Endodermal cell (in vitro differentiated cells): ENCODE results near the gene SLC2A8. TPM values are rescaled to one million over a fixed set of nuclear protein-coding genes. Genes with fewer than 3 reads are reported as not detected.

Experiments
- DNase-seq: peaks from one replicate; pipeline ENCODE4 v3.0.0-alpha.2; 2017
- H3K27ac ChIP-seq: 2 replicates; pipeline ENCODE4 v1.5.1; 2013; ENCODE audit warnings: mild to moderate bottlenecking, low read depth, low read length, moderate library complexity
- H3K27me3 ChIP-seq: 2 replicates; pipeline ENCODE4 v1.6.1; 2013; ENCODE audit warnings: mild to moderate bottlenecking, low read length, moderate library complexity; ENCODE audit not compliant: insufficient read depth, control insufficient read depth, poor library complexity, severe bottlenecking
- H3K36me3 ChIP-seq: 2 replicates; pipeline ENCODE4 v1.7.0; 2013; ENCODE audit warnings: mild to moderate bottlenecking, low read length, moderate library complexity; ENCODE audit not compliant: control insufficient read depth, insufficient read depth
- H3K4me1 ChIP-seq: one replicate; pipeline ENCODE4 v1.7.0; 2013; ENCODE audit warnings: low read length; ENCODE audit not compliant: control insufficient read depth, insufficient read depth
- H3K4me3 ChIP-seq: 2 replicates; pipeline ENCODE4 v1.5.1; 2013; ENCODE audit warnings: mild to moderate bottlenecking, low read length, moderate library complexity
- H3K9ac ChIP-seq: 2 replicates; pipeline ENCODE4 v1.6.1; 2013; ENCODE audit warnings: mild to moderate bottlenecking, low read length, moderate library complexity; ENCODE audit not compliant: poor library complexity, severe bottlenecking; ENCODE audit errors: extremely low read depth
- H3K9me3 ChIP-seq: 2 replicates; pipeline ENCODE4 v1.6.1; 2013; ENCODE audit warnings: mild to moderate bottlenecking, low read length, moderate library complexity; ENCODE audit not compliant: control insufficient read depth
- H3K27ac Mint-ChIP-seq: 2 replicates; pipeline ENCODE4 v1.8.0; 2020; ENCODE audit warnings: mixed read lengths
- H3K27me3 Mint-ChIP-seq: 2 replicates; pipeline ENCODE4 v1.8.0; 2021; ENCODE audit warnings: mild to moderate bottlenecking, mixed read lengths; ENCODE audit not compliant: insufficient read depth
- H3K36me3 Mint-ChIP-seq: 2 replicates; pipeline ENCODE4 v1.8.0; 2020; ENCODE audit warnings: low read depth, mixed read lengths
- H3K4me1 Mint-ChIP-seq: 2 replicates; pipeline ENCODE4 v1.8.0; 2020; ENCODE audit warnings: mixed read lengths
- H3K4me3 Mint-ChIP-seq: 2 replicates; pipeline ENCODE4 v1.8.0; 2020; ENCODE audit warnings: mild to moderate bottlenecking, moderate library complexity, mixed read lengths
- H3K9me3 Mint-ChIP-seq: 2 replicates; pipeline ENCODE4 v1.8.0; 2020; ENCODE audit warnings: mild to moderate bottlenecking, mixed read lengths
- WGBS, 2 experiments: methylation state at CpG; one replicate each; pipeline versions ENCODE4 v1.1.5 to v1.1.7; 2013; ENCODE audit warnings: missing lambda C conversion rate in 2 of 2, mixed read lengths in 1 of 2; ENCODE audit not compliant: insufficient coverage in 1 of 2, insufficient read length in 1 of 2; 5-methylcytosine and 5-hydroxymethylcytosine counted together
- total RNA-seq, 2 donors: library from RNA; stranded (reverse); fragmentation: NEBNext Ultra II Directional in 1 of 2; extraction: Animal tissue kit (Norgen Biotek cat#: 25700) in 1 of 2; gene quantifications; 2 replicates in 1 of 2; 3 replicates in 1 of 2; pipeline ENCODE4 v1.2.1, GENCODE V29; 2021
- TF ChIP-seq, protein P1 (sequence below): fragments of 200-600 bp; sonication (generic); conservative IDR thresholded peaks from 2 replicates; pipeline ENCODE4 v1.5.0; 2021; ENCODE audit warnings: antibody characterized with exemption, mild to moderate bottlenecking

Gene SLC2A8
- total RNA-seq, 2 donors from 2014 or later: 33.6 to 40.3 TPM

GRCh38 chr9:127421057-127421456 is 24.1 kb downstream of the SLC2A8 start:
- H3K27ac Mint-ChIP-seq: no peak overlapping the region
- peaks cover 20% of the 10 kb centered on the region for H3K4me1 Mint-ChIP-seq
- Histone ChIP-seq H3K9ac (no peak overlapping the region), H3K27ac (no peak overlapping the region), H3K9me3 (no peaks in the 10 kb centered on the region), H3K4me1 (peaks cover 6% of the 10 kb centered on the region), H3K36me3 (no peaks in the 10 kb centered on the region), H3K27me3 (no peaks in the 10 kb centered on the region), H3K4me3 (no peak overlapping the region)
- H3K4me3 Mint-ChIP-seq: no peak overlapping the region
- 91 to 100% methylated on average over 5 to 7 of the region's 7 CpGs for WGBS, 2 experiments
- H3K9me3 Mint-ChIP-seq: no peaks in the 10 kb centered on the region
- DNase-seq: no peak
- peaks cover 2% of the 10 kb centered on the region for H3K36me3 Mint-ChIP-seq
- TF ChIP-seq, protein P1, sequence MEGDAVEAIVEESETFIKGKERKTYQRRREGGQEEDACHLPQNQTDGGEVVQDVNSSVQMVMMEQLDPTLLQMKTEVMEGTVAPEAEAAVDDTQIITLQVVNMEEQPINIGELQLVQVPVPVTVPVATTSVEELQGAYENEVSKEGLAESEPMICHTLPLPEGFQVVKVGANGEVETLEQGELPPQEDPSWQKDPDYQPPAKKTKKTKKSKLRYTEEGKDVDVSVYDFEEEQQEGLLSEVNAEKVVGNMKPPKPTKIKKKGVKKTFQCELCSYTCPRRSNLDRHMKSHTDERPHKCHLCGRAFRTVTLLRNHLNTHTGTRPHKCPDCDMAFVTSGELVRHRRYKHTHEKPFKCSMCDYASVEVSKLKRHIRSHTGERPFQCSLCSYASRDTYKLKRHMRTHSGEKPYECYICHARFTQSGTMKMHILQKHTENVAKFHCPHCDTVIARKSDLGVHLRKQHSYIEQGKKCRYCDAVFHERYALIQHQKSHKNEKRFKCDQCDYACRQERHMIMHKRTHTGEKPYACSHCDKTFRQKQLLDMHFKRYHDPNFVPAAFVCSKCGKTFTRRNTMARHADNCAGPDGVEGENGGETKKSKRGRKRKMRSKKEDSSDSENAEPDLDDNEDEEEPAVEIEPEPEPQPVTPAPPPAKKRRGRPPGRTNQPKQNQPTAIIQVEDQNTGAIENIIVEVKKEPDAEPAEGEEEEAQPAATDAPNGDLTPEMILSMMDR: no peak
- H3K27me3 Mint-ChIP-seq: no peaks in the 10 kb centered on the region

GRCh38 chr9:127422133-127422782 is 25.3 kb downstream of the SLC2A8 start:
- Mint-ChIP-seq H3K4me3 (peak overlapping the region; percentile 98), H3K27ac (no peak overlapping the region), H3K27me3 (no peaks in the 10 kb centered on the region), H3K9me3 (no peaks in the 10 kb centered on the region), H3K4me1 (peaks cover 20% of the 10 kb centered on the region), H3K36me3 (peaks cover 7% of the 10 kb centered on the region)
- TF ChIP-seq, protein P1: no peak
- no peak for DNase-seq
- 93 to 96% methylated on average over 4 to 10 of the region's 10 CpGs for WGBS, 2 experiments
- Histone ChIP-seq H3K36me3 (peaks cover 6% of the 10 kb centered on the region), H3K4me3 (peak overlapping the region; percentile 99), H3K9ac (no peak overlapping the region), H3K27me3 (no peaks in the 10 kb centered on the region), H3K9me3 (no peaks in the 10 kb centered on the region), H3K4me1 (peaks cover 6% of the 10 kb centered on the region), H3K27ac (no peak overlapping the region)

DNA sequence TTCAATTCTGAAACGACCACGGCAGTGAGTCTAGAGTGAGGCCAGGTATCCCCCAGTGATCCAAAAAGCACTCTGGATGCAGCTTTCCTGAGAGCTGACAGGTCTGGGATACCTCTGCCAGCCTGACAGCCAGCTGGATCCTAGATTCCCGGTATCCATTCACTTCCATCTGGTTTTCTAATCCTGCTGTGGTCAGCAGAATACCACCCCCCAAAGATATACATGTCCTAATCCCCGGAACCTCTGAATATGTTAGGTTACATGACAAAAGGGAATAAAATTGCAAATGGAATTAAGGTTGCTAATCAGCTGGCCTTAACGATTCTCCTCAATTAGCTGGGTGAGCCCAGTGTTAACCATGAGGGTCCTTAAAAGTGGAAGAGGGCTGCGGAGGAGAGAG is 25.8 kb downstream of the SLC2A8 start:
- Histone ChIP-seq H3K27ac (no peak overlapping the region), H3K4me1 (peaks cover 6% of the 10 kb centered on the region), H3K36me3 (peaks cover 6% of the 10 kb centered on the region), H3K9ac (peak overlapping the region; percentile 76), H3K4me3 (peak overlapping the region; percentile 99), H3K27me3 (no peaks in the 10 kb centered on the region), H3K9me3 (no peaks in the 10 kb centered on the region)
- TF ChIP-seq, protein P1: no peak
- WGBS, 2 experiments: 72 to 77% methylated on average over 4 to 6 of the region's 6 CpGs
- no peak for DNase-seq
- Mint-ChIP-seq H3K36me3 (peaks cover 9% of the 10 kb centered on the region), H3K27ac (peak overlapping the region; percentile 98), H3K4me3 (peak overlapping the region; percentile 98), H3K4me1 (peaks cover 18% of the 10 kb centered on the region), H3K9me3 (no peaks in the 10 kb centered on the region), H3K27me3 (no peaks in the 10 kb centered on the region)
